Panc1 (cell line): ENCODE results near the gene A2M. TPM values are rescaled to one million over a fixed set of nuclear protein-coding genes. Genes with fewer than 3 reads are reported as not detected.

ENCODE experiments used
- ATAC-seq: fragments of 200-7000 bp; cut with Tn5 transposase; 2 replicates; pipeline ENCODE4 v1.9.1; 2020; ENCODE audit warnings: mild to moderate bottlenecking, moderate library complexity
- BruUV-seq: library from RNA; stranded (reverse); fragments of 400-500 nt; replicated peaks from 2 replicates; lab custom pipeline; 2021; lab: Mats Ljungman, UMichigan
- CTCF ChIA-PET: fragments of 300-600 bp; sonication (Branson Sonifier 250); formaldehyde crosslinking; loops from one replicate; lab custom pipeline; 2022; ENCODE audit warnings: antibody characterized with exemption; lab: Charles Lee
- POLR2A ChIA-PET: fragments of 300-600 bp; sonication (Branson Sonifier 250); formaldehyde crosslinking; loops from one replicate; lab custom pipeline; 2022; ENCODE audit warnings: antibody characterized with exemption; lab: Charles Lee
- DNase-seq: peaks from one replicate; pipeline ENCODE4 v3.0.0-alpha.2; 2010; ENCODE audit warnings: low read depth, low spot score
- H3K27ac ChIP-seq: 2 replicates; pipeline ENCODE4 v1.5.1; 2011; ENCODE audit warnings: mild to moderate bottlenecking, low read length, inconsistent platforms
- H3K27me3 ChIP-seq: fragments of 200-500 bp; sonication (Bioruptor generic); 2 replicates; pipeline ENCODE4 v1.6.0; 2014; ENCODE audit warnings: low read length, inconsistent platforms; ENCODE audit not compliant: control insufficient read depth, insufficient read depth
- H3K36me3 ChIP-seq: fragments of 200-500 bp; sonication (Bioruptor generic); 2 replicates; pipeline ENCODE4 v1.5.1; 2014; ENCODE audit warnings: inconsistent platforms, mild to moderate bottlenecking, low read length, moderate library complexity; ENCODE audit not compliant: control insufficient read depth, insufficient read depth
- H3K4me1 ChIP-seq: 2 replicates; pipeline ENCODE4 v1.5.1; 2011; ENCODE audit warnings: inconsistent platforms, mild to moderate bottlenecking, low read length, moderate library complexity; ENCODE audit not compliant: control insufficient read depth, insufficient read depth
- H3K4me3 ChIP-seq, 2 experiments: 2 replicates each; pipeline ENCODE4 v1.5.1; 2011 to 2012; ENCODE audit warnings: low read depth in 2 of 2, low read length in 2 of 2, mild to moderate bottlenecking in 2 of 2, inconsistent platforms in 1 of 2, moderate library complexity in 1 of 2
- H3K9me3 ChIP-seq: fragments of 200-500 bp; sonication (Bioruptor generic); 2 replicates; pipeline ENCODE4 v1.5.1; 2014; ENCODE audit warnings: low read depth, mild to moderate bottlenecking, inconsistent platforms, low read length, moderate library complexity; ENCODE audit not compliant: control insufficient read depth, insufficient read depth
- CTCF ChIP-seq: fragments of 450-650 bp; IDR thresholded peaks from 2 replicates; pipeline ENCODE4 v1.5.1; 2017; ENCODE audit warnings: mild to moderate bottlenecking
- POLR2AphosphoS5 ChIP-seq: IDR thresholded peaks from 2 replicates; pipeline ENCODE4 v1.6.1; 2012; ENCODE audit warnings: mild to moderate bottlenecking, low read depth, low read length, moderate library complexity
- REST ChIP-seq, 2 experiments: IDR thresholded peaks; 2 replicates each; pipeline ENCODE4 v1.6.1; 2011 to 2012; ENCODE audit warnings: low read depth in 2 of 2, control low read depth in 1 of 2, low read length in 1 of 2, mild to moderate bottlenecking in 1 of 2, moderate library complexity in 1 of 2; ENCODE audit not compliant: insufficient read depth in 1 of 2
- SIN3A ChIP-seq: IDR thresholded peaks from 2 replicates; pipeline ENCODE4 v1.6.1; 2012; ENCODE audit warnings: low read depth, mild to moderate bottlenecking, low read length, moderate library complexity, borderline replicate concordance; ENCODE audit not compliant: insufficient read depth
- TCF7L2 ChIP-seq: IDR thresholded peaks from 2 replicates; pipeline ENCODE4 v1.6.1; 2011; ENCODE audit warnings: mild to moderate bottlenecking, low read depth, low read length, inconsistent platforms
- in situ Hi-C: cut with HindIII; loops from 2 replicates; pipeline ENCODE4 v1.10.0; 2016; ENCODE audit warnings: low sequenced_read_pairs, low pct_unique_long_range_greater_than_20kb
- intact Hi-C: fragments of 100-400 bp; cut with micrococcal nuclease; formaldehyde crosslinking; loops from one replicate; pipeline ENCODE4 v1.10.0; 2022; ENCODE audit not compliant: unreplicated experiment
- total RNA-seq: library from RNA; stranded (reverse); gene quantifications from one replicate; pipeline ENCODE4 v1.2.1, GENCODE V29; 2021; ENCODE audit not compliant: unreplicated experiment

Gene A2M
- total RNA-seq, 1 experiment from 2014 or later = 2.1 TPM

GRCh38 chr12:9074484-9075137 lies 41.1 kb downstream of the A2M start:
- POLR2A ChIA-PET = no interaction called here
- Histone ChIP-seq H3K9me3 (no peaks in the 10 kb centered on the region), H3K4me1 (no peaks in the 10 kb centered on the region), H3K4me3 (no peak overlapping the region), H3K27me3 (no peaks in the 10 kb centered on the region), H3K36me3 (no peaks in the 10 kb centered on the region), H3K27ac (no peak overlapping the region)
- no peak for ATAC-seq
- DNase-seq = no peak
- no peak for TF ChIP-seq CTCF
- no peak for TF ChIP-seq TCF7L2
- TF ChIP-seq SIN3A = no peak
- no peak for TF ChIP-seq POLR2AphosphoS5
- no peak for TF ChIP-seq REST (IDR thresholded peaks at IDR 0.05; ENCODE audit: insufficient read depth in 1 of 2, low read depth in 2 of 2, low read length in 1 of 2)
- CTCF ChIA-PET = no interaction called here
- in situ Hi-C loops = no loop called here
- intact Hi-C loops = no loop called here
- no TSS peak for BruUV-seq

GRCh38 chr12:9073076-9073475 lies 42.6 kb downstream of the A2M start:
- BruUV-seq = no TSS peak
- H3K27me3 ChIP-seq = no peaks in the 10 kb centered on the region
- CTCF ChIA-PET = no interaction called here
- no peak for DNase-seq
- H3K4me1 ChIP-seq = no peaks in the 10 kb centered on the region
- no peaks in the 10 kb centered on the region for H3K36me3 ChIP-seq
- TF ChIP-seq TCF7L2 (no peak), POLR2AphosphoS5 (no peak), CTCF (no peak), REST (IDR thresholded peaks at IDR 0.05; ENCODE audit: insufficient read depth in 1 of 2, low read depth in 2 of 2, low read length in 1 of 2) (no peak), SIN3A (no peak)
- intact Hi-C loops (no loop called here), in situ Hi-C loops (no loop called here)
- no peak overlapping the region for H3K27ac ChIP-seq
- no peak overlapping the region for H3K4me3 ChIP-seq
- no peak for ATAC-seq
- POLR2A ChIA-PET = no interaction called here
- H3K9me3 ChIP-seq = no peaks in the 10 kb centered on the region
